Peyer's patch (tissue), 4 donors: Measurements from ENCODE around the gene HRH2.

Experiments used
- CTCF ChIP-seq, 6 experiments: fragments of 450-650 bp in 4 of 6; fragments of 200-600 bp in 2 of 6; sonication (generic) in 1 of 6; IDR thresholded peaks; one replicate each; pipeline ENCODE4 v1.5.1; 2017 to 2019; ENCODE audit warnings: antibody characterized with exemption in 6 of 6, mild to moderate bottlenecking in 3 of 6, moderate library complexity in 1 of 6
- POLR2A ChIP-seq, 2 donors: fragments of 450-650 bp; IDR thresholded peaks; one replicate each; pipeline ENCODE4 v1.5.1; 2017; ENCODE audit warnings: antibody characterized with exemption in 2 of 2, mild to moderate bottlenecking in 2 of 2, moderate library complexity in 2 of 2

DNA sequence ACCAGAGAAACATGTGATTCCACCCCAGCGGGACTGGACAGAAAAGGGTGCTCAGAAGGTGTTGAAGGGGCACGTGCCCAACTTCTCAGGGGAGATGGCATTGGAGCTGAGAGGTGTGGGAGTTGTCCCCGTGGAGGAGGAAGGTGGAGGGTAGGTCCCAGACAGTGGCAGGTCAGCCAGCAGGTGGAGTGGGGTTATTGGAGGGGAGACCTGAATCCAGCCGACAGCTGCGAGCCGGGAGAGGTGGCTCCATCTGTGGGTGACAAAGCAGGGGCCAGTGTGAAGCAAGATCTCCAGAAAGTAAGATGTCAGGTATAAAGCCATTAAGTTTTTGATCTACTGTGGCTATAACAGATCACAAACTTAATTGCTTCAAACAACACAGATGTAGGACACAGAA is 75.1 kb downstream of the HRH2 start:
- TF ChIP-seq CTCF (IDR thresholded peaks at IDR 0.05) (no peak), POLR2A (IDR thresholded peaks at IDR 0.05) (no peak)
